CD4-positive, alpha-beta T cell treated with Interferon gamma for 1 hour (primary cell): ENCODE measurements around the gene FRA10AC1.

ENCODE experiments used
- DNase-seq: peaks from one replicate; pipeline ENCODE4 v3.0.0-alpha.2; 2020

Gene FRA10AC1

GRCh38 chr10:93622942-93623341, 79.5 kb downstream of the FRA10AC1 start:
- DNase-seq: no peak

- no peak for DNase-seq
Measured at GRCh38 chr10:93620925-93621324, 81.5 kb downstream of the FRA10AC1 start.
